Measurements from ENCODE around the gene CCR7. TPM values are rescaled to one million over a fixed set of nuclear protein-coding genes. Genes with fewer than 3 reads are reported as not detected.
A peak's percentile ranks its signal among the peaks of the same experiment; 100 is the strongest.

CCR7 gene
- total and polyA plus RNA-seq, 4 experiments from 2014 or later: 268 to 502 (median 353) TPM

DNA sequence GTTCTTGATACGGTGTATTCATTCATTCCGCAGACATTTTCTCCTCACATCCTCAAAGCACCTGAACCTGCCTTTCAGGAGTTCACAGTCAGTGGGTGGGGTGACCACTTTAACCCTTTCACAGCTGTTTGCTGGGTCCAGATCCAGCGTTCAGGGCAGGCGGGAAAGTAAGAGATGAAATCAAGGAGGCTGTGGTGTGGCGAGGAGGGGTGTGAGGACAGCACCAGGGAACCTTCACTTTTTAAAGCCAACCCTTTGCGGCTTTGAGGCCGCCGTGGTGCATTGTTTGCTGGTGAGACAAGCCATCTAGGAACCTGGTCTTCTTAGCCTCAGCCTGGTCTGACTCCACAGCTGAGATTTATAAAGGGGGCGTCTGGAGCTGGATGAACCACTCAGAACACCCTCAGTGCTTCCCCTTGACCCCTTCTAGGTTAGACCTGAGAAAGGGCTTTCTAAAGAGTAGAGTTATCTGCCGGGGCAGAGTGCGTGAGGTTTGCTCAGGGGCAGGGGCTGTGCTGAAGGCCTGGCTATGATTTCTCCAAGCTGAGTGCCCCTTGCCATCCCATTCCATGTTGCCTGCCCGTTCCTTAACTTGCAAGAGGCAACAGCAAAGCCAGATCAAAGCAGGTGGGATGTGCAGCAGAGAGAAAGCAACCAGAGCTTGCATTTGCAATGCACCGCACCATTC lies 933 bp downstream of the CCR7 start:
- H3K4me3 ChIP-seq (ENCODE audit: low read length in 2 of 2): peak overlapping the region; percentile 94 to 96
- Mint-ChIP-seq H3K4me3 (peak overlapping the region; percentile 88 to 98 (median 96)), H3K27ac (peak overlapping the region; percentile 95 to 100 (median 99)), H3K9me3 (peaks cover 0 to 3% (median 0%) of the 10 kb centered on the region in 8 donors), H3K4me1 (peaks cover 43 to 85% (median 63%) of the 10 kb centered on the region in 4 donors), H3K27me3 (no peaks in the 10 kb centered on the region), H3K36me3 (peaks cover 43 to 54% of the 10 kb centered on the region in 2 donors)
- H3K27ac ChIP-seq (ENCODE audit: low read depth, low read length): peak overlapping the region; percentile 94
- peaks cover 79% of the 10 kb centered on the region for H3K4me1 ChIP-seq (ENCODE audit: insufficient read depth, low read length)
- POLR2A ChIA-PET (ENCODE audit: partially characterized antibody): interaction anchor here (0.8 to 28.0 kb wide), 25 partner anchors 8 to 1124 kb away, joined by 3 to 1226 read pairs (median 7); partner anchors contain the start of genes EIF1, SMARCE1 and TOP2A
- intact Hi-C loops (cut with micrococcal nuclease): loop anchor here (2.0 to 10.0 kb wide), 3 partner anchors 38 to 160 kb away; partner anchors contain the start of gene TOP2A
- H3K9me3 ChIP-seq (ENCODE audit: control insufficient read depth in 1 of 2, low read length in 2 of 2): no peaks in the 10 kb centered on the region
- no peaks in the 10 kb centered on the region for H3K27me3 ChIP-seq (ENCODE audit: insufficient read depth, low read length)
- CTCF ChIA-PET (ENCODE audit: partially characterized antibody): interaction anchor here (0.9 to 19.3 kb wide), 13 partner anchors 9 to 247 kb away, joined by 3 to 512 read pairs (median 7); partner anchors contain the start of gene TOP2A
- H3K36me3 ChIP-seq (ENCODE audit: insufficient read depth, low read length): peaks cover 16% of the 10 kb centered on the region
- DNase-seq: peak; percentile 52 to 77 (median 66)

DNA sequence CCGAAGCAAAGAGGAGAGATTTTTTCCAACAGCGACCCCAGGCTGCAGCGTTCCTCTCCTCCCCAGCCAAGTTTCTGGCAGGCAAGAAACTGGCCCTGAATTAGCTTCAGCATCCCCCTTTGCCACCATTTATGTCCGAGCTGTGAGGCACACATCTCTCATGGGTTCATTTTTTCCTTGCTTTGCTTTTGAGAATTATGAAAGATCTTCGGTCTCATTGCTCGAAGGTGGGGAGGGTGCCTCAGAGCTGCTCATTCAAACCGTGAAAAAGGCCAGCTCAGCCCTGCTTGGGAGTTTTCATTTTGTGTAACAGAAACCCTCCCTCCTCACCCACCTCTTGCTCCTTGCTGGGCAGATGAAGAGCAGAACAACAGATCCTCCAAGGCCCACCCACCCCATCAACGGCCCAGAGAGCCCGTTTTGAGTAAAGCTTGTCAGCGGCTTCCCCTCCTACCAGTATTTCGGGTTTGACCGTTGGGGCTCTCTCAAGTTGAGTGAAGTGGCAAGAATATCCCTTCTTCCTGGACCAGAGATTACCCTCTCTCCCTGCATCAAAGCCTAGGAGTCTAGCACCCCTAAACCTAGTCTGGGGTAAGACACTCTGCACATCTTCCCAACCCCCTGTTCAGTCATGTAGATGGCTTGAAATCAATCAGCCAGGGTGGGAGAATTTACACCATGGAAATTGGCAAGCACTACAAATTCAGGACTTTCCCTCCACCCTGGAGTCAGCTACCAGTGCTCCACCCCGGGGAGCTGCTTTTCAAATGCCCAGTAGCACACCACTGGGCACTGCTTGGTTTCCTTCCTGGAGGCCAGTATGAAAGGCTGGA lies 1.8 kb downstream of the CCR7 start:
- Mint-ChIP-seq H3K27me3 (no peaks in the 10 kb centered on the region), H3K9me3 (peaks cover 0 to 3% (median 0%) of the 10 kb centered on the region in 8 donors), H3K4me1 (peaks cover 43 to 93% (median 63%) of the 10 kb centered on the region in 4 donors), H3K4me3 (peak overlapping the region; percentile 88 to 98 (median 96)), H3K36me3 (peaks cover 45 to 58% of the 10 kb centered on the region in 2 donors), H3K27ac (peak overlapping the region; percentile 95 to 100 (median 99))
- peak in 2 of 5 donors; percentile 42 to 73 for DNase-seq
- H3K9me3 ChIP-seq (ENCODE audit: control insufficient read depth in 1 of 2, low read length in 2 of 2): no peaks in the 10 kb centered on the region
- peak overlapping the region; percentile 94 to 96 for H3K4me3 ChIP-seq (ENCODE audit: low read length in 2 of 2)
- peaks cover 25% of the 10 kb centered on the region for H3K36me3 ChIP-seq (ENCODE audit: insufficient read depth, low read length)
- H3K4me1 ChIP-seq (ENCODE audit: insufficient read depth, low read length): peaks cover 79% of the 10 kb centered on the region
- CTCF ChIA-PET (ENCODE audit: partially characterized antibody): interaction anchor here (1.0 to 19.3 kb wide), 14 partner anchors 9 to 170 kb away, joined by 3 to 512 read pairs (median 6); partner anchors contain the start of gene TOP2A
- intact Hi-C loops (cut with micrococcal nuclease): loop anchor here (2.0 to 10.0 kb wide), 3 partner anchors 39 to 161 kb away; partner anchors contain the start of gene TOP2A
- peak overlapping the region; percentile 94 for H3K27ac ChIP-seq (ENCODE audit: low read depth, low read length)
- H3K27me3 ChIP-seq (ENCODE audit: insufficient read depth, low read length): no peaks in the 10 kb centered on the region
- POLR2A ChIA-PET (ENCODE audit: partially characterized antibody): interaction anchor here (0.8 to 28.0 kb wide), 17 partner anchors 10 to 1126 kb away, joined by 3 to 1226 read pairs (median 37); partner anchors contain the start of genes EIF1, SMARCE1 and TOP2A

DNA sequence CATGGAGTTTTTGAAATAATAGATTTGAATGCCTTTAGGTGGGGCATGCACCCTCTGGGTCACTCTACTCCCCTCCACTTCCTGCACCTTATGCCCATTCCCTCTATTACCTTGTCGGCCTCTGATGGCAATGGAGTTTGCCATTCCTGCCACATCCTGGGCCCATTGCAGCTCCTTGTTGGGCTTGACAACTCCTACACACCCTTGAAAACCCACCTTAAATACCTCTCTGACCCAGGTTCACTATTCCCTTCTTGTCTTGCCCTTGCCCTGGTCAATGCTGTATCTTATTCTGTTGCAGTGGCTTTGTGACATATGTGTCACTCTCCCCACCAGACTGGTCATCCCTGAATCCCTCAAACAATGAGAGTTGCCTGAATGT lies 2.4 kb downstream of the CCR7 start:
- Histone ChIP-seq H3K27ac (ENCODE audit: low read depth, low read length) (peak overlapping the region; percentile 94), H3K4me3 (ENCODE audit: low read length in 2 of 2) (peak overlapping the region; percentile 94 to 96), H3K9me3 (ENCODE audit: control insufficient read depth in 1 of 2, low read length in 2 of 2) (no peaks in the 10 kb centered on the region), H3K27me3 (ENCODE audit: insufficient read depth, low read length) (no peaks in the 10 kb centered on the region), H3K36me3 (ENCODE audit: insufficient read depth, low read length) (peaks cover 31% of the 10 kb centered on the region), H3K4me1 (ENCODE audit: insufficient read depth, low read length) (peaks cover 79% of the 10 kb centered on the region)
- Mint-ChIP-seq H3K36me3 (peaks cover 49 to 63% of the 10 kb centered on the region in 2 donors), H3K9me3 (peaks cover 0 to 3% (median 0%) of the 10 kb centered on the region in 8 donors), H3K27ac (peak overlapping the region; percentile 95 to 100 (median 99)), H3K4me1 (peaks cover 42 to 95% (median 63%) of the 10 kb centered on the region in 4 donors), H3K27me3 (no peaks in the 10 kb centered on the region), H3K4me3 (peak overlapping the region; percentile 88 to 98 (median 96))
- ChIA-PET CTCF (ENCODE audit: partially characterized antibody) (interaction anchor here (1.0 to 19.3 kb wide), 16 partner anchors 8 to 169 kb away, joined by 3 to 512 read pairs (median 6); partner anchors contain the start of gene TOP2A), POLR2A (ENCODE audit: partially characterized antibody) (interaction anchor here (1.3 to 28.0 kb wide), 16 partner anchors 10 to 242 kb away, joined by 3 to 1226 read pairs (median 40); partner anchors contain the start of genes SMARCE1 and TOP2A)
- intact Hi-C loops (cut with micrococcal nuclease): loop anchor here (5.0 to 10.0 kb wide), 2 partner anchors 146 to 162 kb away; partner anchors contain the start of gene TOP2A
- no peak for DNase-seq

DNA sequence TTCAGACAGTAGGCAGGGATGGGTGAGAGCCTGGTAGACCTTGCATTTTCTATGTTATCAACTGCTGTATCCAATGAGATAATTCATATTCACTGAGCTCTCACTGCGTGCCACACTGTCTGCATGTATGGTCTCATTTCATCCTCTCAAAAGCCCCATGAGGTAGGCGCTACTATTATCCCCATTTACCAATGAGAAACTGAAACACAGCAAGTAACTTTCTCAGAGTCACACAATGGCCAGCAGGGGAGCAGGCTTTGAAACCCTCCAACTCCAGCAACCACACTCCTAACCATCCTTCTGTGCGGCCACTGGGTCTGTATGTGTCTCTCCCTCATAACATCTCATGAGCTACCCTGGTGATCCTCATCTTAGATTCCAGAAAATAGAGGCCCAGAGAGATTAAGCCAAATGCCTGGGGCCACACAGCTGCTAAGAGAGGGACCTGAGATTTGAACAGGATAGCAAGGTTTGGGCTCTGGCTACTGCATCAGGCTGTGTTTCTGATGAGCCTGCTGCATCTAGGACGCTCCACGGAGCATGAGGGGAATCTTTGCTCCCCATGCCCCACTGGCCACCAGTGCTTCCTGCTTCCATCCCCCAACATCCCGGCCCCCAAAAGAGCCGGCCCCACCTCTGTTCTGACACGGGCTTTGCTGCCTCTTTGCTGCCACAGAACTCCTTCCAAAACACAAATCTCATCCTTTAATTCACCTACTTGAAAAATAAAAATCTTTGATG lies 3.2 kb downstream of the CCR7 start:
- Mint-ChIP-seq H3K27ac (peak overlapping the region; percentile 95 to 100 (median 99)), H3K4me3 (peak overlapping the region; percentile 88 to 98 (median 96)), H3K36me3 (peaks cover 55 to 66% of the 10 kb centered on the region in 2 donors), H3K4me1 (peaks cover 43 to 95% (median 67%) of the 10 kb centered on the region in 4 donors), H3K9me3 (peaks cover 0 to 3% (median 0%) of the 10 kb centered on the region in 8 donors), H3K27me3 (no peaks in the 10 kb centered on the region)
- intact Hi-C loops (cut with micrococcal nuclease): loop anchor here (1.0 to 10.0 kb wide), 5 partner anchors 20 to 163 kb away; partner anchors contain the start of gene TOP2A
- ChIA-PET POLR2A (ENCODE audit: partially characterized antibody) (interaction anchor here (0.7 to 28.0 kb wide), 20 partner anchors 11 to 455 kb away, joined by 3 to 1226 read pairs (median 26); partner anchors contain the start of genes SMARCE1 and TOP2A), CTCF (ENCODE audit: partially characterized antibody) (interaction anchor here (0.7 to 19.3 kb wide), 20 partner anchors 13 to 236 kb away, joined by 3 to 512 read pairs (median 5); no protein-coding TSS in a partner anchor)
- Histone ChIP-seq H3K27me3 (ENCODE audit: insufficient read depth, low read length) (no peaks in the 10 kb centered on the region), H3K27ac (ENCODE audit: low read depth, low read length) (peak overlapping the region; percentile 94), H3K4me1 (ENCODE audit: insufficient read depth, low read length) (peaks cover 79% of the 10 kb centered on the region), H3K36me3 (ENCODE audit: insufficient read depth, low read length) (peaks cover 39% of the 10 kb centered on the region), H3K9me3 (ENCODE audit: control insufficient read depth in 1 of 2, low read length in 2 of 2) (no peaks in the 10 kb centered on the region), H3K4me3 (ENCODE audit: low read length in 2 of 2) (peak overlapping the region; percentile 94 to 96)
- peak; percentile 69 to 88 (median 75) for DNase-seq

DNA sequence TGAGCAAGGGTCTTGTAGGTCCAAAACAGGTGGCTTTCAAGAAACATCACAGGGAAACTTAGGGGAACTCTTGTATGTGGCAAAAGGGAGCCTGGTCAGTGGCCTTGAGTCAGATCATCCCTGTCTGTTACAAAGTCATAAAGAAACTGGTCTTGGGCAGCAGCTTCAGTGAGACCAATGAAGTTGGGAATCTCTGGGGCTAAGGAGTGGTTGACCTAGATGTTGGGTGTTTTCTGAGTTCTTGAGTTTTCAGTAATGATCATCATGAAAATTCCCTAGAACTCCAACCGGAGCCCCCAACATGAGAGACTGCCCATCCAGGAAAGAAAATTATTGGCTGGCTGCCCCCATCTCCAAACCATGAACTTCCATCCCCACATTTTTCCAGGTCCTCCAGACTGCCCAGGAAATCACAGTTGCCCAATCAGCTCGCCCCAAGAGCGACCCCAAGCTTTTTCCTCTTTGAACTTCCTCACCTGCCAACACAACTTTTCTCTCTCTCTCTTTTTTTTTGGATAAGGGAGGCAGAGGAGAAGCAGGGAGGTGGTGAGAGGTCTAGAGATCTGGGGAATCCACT lies 3.9 kb downstream of the CCR7 start:
- Histone ChIP-seq H3K4me1 (ENCODE audit: insufficient read depth, low read length) (peaks cover 79% of the 10 kb centered on the region), H3K27ac (ENCODE audit: low read depth, low read length) (peak overlapping the region; percentile 94), H3K4me3 (ENCODE audit: low read length in 2 of 2) (peak overlapping the region; percentile 94 to 96), H3K36me3 (ENCODE audit: insufficient read depth, low read length) (peaks cover 46% of the 10 kb centered on the region), H3K9me3 (ENCODE audit: control insufficient read depth in 1 of 2, low read length in 2 of 2) (no peaks in the 10 kb centered on the region), H3K27me3 (ENCODE audit: insufficient read depth, low read length) (no peaks in the 10 kb centered on the region)
- ChIA-PET POLR2A (ENCODE audit: partially characterized antibody) (interaction anchor here (0.7 to 28.0 kb wide), 24 partner anchors 10 to 1105 kb away, joined by 3 to 1226 read pairs (median 19); partner anchors contain the start of genes IGFBP4, SMARCE1 and TOP2A), CTCF (ENCODE audit: partially characterized antibody) (interaction anchor here (0.7 to 19.3 kb wide), 34 partner anchors 12 to 235 kb away, joined by 3 to 512 read pairs (median 6); partner anchors contain the start of genes IGFBP4 and TOP2A)
- peaks cover 0 to 5% (median 0%) of the 10 kb centered on the region in 8 donors for H3K9me3 Mint-ChIP-seq
- H3K36me3 Mint-ChIP-seq: peaks cover 59 to 73% of the 10 kb centered on the region in 2 donors
- peak overlapping the region; percentile 95 to 100 (median 99) for H3K27ac Mint-ChIP-seq
- H3K27me3 Mint-ChIP-seq: no peaks in the 10 kb centered on the region
- DNase-seq: no peak
- peak overlapping the region; percentile 88 to 98 (median 96) for H3K4me3 Mint-ChIP-seq
- intact Hi-C loops (cut with micrococcal nuclease): loop anchor here (1.0 to 10.0 kb wide), 5 partner anchors 21 to 163 kb away; partner anchors contain the start of gene TOP2A
- peaks cover 43 to 99% (median 72%) of the 10 kb centered on the region in 4 donors for H3K4me1 Mint-ChIP-seq

Measured in CD4-positive, alpha-beta memory T cell (primary cell).